Stimulated activated CD8-positive, alpha-beta memory T cell treated with anti-CD3 and anti-CD28 coated beads, Interleukin-4, amount 100 ng/mL, for 48 hours (primary cell): ENCODE measurements around the gene TEX10.
"Not testable (repeated sequence)": the region's sequence is repeated elsewhere in the genome, so short reads cannot be mapped to it uniquely, and the experiment has no call there.

Source experiments
- DNase-seq: peaks from one replicate; pipeline ENCODE4 v3.0.0-alpha.2; 2020

TEX10 gene

DNA sequence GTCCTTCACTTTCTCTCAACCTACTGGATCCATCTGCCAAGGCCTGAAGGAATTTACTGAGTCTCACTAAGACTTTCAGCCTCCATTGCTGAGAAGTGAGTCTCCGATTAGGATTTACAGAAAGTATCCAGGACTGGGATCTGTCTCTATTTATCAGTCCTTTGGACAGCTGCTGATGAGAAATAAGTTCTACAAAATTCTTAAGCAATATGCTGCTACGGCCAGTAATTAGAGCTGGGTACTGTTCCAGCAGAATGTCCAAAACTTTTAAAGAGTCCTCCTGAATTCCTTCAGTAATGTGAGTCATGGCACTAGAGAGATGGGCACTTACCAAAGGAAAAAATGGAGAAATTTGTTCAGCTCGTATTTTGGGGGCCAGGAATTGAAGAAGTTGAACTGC, 5.9 kb downstream of the TEX10 start:
- no peak for DNase-seq

DNA sequence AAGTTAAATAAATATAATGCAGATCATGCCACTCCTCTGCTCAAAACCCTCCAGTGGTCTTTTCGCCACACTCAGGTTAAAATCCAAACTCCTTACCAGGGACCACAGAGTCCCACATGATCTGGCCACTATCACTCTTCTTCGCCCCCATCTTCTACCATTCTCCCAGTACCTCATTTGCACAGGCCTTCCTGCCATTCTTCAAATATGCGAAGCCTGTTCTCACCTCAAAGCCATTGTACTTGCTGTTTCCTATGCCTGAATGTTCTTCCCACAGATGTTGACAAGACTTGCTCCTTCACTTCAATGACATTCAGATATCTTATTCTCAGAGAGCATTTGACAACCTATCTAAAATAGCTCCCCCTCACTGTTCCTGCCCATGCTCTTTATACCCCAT, 10.9 kb downstream of the TEX10 start:
- DNase-seq, result no peak

DNA sequence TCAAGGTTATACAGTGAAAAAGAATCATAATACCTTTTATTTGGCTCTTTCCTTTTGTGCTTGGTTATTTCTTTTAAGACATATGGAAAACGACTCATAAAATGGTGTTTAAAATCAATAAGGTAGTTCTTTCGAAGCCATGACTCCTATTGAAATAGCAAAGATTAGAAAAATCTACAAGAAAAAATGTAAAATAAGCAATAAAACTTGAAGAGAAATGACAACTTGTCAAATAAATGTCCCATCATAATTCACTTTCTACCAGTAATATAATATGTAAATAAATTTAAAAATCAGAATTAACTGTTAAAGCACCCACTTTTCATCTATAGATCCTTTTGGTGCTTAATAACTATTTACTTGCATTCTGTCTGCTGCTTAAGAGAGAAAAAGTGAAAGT, 12.5 kb downstream of the TEX10 start:
- DNase-seq, result no peak

GRCh38 chr9:100338736-100339135, 14.0 kb downstream of the TEX10 start:
- DNase-seq, result not testable (repeated sequence)

DNA sequence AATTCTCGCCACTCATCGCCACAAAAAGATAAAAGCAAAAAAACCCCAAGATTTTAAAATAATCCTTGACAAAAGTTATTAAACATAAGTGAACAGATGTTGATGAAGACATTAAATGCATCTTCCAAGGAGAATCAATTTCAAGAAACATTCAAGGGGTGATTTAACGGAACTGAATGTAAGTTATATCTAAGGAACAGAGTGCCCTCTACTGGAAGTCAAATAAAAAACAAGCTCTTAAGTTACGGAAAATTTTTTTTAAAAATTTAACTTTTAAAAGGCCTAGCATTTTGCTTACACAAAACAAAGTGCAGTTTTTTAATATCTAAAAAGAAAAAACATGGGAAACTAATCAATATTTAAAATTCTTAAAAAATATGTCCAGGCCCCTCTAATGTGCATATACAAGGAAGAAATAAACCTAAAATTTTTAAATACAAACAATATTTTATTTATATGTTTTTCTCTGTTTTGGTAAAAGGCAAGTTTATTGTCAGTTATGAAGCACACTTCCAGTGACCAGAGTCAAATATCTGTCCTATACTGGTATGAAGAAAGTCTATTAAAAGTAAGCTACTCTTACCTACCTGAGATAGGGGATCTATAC, 28.0 kb downstream of the TEX10 start:
- no peak for DNase-seq

- DNase-seq, result no peak
Observed at GRCh38 chr9:100322954-100323536, 29.7 kb downstream of the TEX10 start.

GRCh38 chr9:100317706-100318105, 35.0 kb downstream of the TEX10 start:
- no peak for DNase-seq

DNA sequence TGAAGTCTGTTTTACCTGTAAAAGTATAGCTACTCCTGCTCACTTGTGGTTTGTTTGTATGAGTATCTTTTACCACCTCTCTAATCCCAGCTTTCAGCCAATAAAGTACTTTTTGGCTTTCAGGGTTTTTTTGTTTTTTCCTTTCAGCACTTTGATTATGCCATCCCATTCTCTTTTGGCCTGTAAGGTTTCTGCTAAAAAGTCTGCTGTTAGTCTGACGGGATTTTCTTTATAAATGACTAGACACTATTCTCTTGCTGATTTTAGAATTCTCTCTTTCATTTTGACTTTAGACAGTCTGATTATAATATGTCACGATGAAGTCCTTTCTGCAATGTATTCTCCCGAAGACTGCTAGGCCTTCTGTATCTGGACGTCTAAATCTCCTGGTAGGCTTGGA, 37.2 kb downstream of the TEX10 start:
- DNase-seq, result no peak

- no peak for DNase-seq
Observed at GRCh38 chr9:100309992-100310391, 42.8 kb downstream of the TEX10 start.

- no peak for DNase-seq
Observed at GRCh38 chr9:100308965-100309564, 43.7 kb downstream of the TEX10 start.

DNA sequence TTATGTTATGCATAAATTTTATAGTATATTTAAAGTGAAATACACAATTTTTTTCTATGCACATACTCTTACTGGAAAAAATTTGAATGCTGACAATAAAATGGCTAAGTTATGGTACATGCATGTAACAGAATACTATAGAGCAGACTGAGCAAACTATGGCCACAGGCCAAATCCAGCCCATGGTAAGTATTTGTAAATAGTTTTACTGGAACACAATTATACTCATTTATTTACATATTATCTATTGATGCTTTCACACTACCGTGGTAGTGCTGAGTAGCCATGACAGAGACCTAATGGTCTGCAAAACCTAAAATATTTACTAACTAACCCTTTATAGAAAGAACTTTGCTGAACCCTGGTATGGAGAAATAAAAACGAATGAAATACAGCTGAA, 45.7 kb downstream of the TEX10 start:
- DNase-seq, result no peak

DNA sequence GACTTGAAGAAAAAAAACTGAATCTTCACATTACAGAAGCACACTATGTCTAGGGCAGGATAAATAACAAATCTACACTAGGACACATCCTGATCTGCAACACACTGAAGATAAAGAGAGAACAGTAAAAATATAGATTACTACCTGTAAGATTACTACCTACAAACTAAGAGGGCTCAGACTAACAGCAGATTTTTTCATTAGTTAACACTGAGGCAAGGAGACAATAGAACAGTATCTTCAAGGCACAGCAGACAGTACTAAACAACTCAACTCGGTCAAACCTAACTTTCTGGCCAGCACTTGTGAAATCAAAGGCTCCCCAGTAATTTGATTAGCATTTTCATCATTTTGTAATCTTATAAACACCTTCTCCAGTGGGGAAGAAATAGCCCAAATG, 46.5 kb downstream of the TEX10 start:
- DNase-seq, result no peak

- no peak for DNase-seq
Observed at GRCh38 chr9:100303747-100304146, 49.0 kb downstream of the TEX10 start.

GRCh38 chr9:100298378-100298777, 54.4 kb downstream of the TEX10 start:
- DNase-seq, result no peak

- no peak for DNase-seq
Observed at GRCh38 chr9:100296407-100296806, 56.3 kb downstream of the TEX10 start.

DNA sequence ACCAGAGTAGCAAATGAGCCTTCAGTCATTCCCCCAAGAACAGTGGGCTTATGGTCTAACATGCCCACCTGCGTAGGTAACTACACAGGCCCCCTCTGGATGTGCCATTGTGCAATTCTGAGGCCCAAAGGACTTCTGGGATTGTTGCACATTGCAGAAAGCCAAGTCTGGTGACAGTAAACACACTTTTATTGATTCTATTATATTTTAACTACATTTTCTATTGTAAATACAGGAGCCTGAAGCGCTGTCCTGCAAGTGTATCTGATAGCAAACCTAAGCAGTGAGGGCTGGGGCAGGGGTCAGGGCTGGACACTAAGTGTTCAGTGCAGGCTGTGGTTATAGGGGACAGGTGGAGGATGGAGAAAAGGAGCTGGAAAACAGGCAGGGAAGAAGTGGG, 57.5 kb downstream of the TEX10 start:
- DNase-seq, result no peak

GRCh38 chr9:100294806-100295205, 57.9 kb downstream of the TEX10 start:
- no peak for DNase-seq

- DNase-seq, result no peak
Observed at GRCh38 chr9:100294341-100294740, 58.4 kb downstream of the TEX10 start.

DNA sequence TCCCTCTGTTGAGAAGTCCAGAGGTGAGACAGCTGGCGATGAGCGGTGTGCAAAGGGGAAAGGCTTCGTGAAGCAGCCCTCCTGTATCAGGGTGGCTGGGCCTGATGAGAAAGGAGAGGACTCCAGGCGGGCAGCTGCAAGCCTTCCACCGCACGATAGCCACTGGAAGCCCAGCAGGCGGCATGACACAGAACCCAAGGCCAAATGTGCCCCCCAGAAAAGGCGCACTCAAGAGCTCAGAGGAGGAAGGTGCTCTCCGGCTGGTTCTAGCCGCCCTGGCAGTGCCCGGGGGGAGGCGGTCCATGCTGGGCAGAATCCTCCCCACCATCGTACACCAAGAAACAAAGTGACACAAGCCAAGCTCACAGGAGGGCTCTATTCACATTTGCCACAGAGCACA, 60.3 kb downstream of the TEX10 start:
- DNase-seq, result no peak

DNA sequence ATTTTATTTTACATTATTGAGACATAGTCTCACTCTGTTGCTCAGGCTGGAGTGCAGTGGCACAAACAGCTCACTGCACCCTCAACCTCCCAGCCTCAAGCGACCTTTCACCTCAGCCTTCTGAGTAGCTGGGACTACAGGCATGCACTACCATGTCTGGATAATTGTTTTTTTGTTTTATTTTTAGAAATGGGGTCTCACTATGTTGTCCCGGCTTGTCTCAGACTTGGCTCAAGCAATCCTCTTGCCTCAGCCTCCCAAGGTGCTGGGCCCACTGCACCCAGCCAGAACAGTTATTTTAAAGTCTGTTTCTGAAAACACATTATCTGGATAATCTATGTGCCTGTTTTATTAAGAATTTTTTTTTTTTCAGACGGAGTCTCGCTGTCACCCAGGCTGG, 62.0 kb downstream of the TEX10 start:
- DNase-seq, result no peak

DNA sequence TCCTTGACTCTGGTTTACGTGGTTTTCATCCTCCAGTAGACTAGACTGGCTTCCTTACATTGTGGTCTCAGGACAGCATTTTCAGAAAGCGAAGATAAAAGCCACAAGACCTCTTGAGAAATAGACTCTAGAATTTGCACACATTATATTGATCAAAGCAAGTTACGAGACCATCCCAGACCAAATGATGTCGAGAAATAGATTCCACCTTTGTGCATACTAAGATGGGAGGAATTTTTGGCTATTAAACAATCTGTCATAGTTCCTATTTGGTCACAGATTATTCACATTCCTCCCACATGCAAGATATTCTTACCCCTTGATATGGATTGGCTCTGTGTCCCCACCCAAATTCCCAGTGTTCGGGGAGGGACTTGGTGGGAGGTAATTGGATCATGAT, 65.6 kb downstream of the TEX10 start:
- no peak for DNase-seq

DNA sequence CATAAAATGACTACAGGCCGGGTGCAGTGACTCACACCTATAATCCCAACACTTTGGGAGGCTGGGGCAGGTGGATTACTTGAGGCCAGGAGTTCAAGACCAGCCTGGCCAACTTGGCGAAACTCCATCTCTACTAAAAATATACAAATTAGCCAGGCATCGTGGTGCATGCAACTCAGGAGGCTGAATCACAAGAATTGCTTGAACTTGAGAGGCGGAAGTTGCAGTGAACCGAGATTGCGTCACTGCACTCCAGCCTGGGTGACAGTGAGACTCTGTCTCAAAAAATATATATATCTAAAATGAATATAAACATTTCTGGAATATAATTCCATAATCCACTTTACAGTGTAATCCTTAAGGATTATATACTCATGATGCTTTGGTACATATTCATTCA, 66.5 kb downstream of the TEX10 start:
- no peak for DNase-seq

- DNase-seq, result no peak
Observed at GRCh38 chr9:100285601-100286000, 67.1 kb downstream of the TEX10 start.

DNA sequence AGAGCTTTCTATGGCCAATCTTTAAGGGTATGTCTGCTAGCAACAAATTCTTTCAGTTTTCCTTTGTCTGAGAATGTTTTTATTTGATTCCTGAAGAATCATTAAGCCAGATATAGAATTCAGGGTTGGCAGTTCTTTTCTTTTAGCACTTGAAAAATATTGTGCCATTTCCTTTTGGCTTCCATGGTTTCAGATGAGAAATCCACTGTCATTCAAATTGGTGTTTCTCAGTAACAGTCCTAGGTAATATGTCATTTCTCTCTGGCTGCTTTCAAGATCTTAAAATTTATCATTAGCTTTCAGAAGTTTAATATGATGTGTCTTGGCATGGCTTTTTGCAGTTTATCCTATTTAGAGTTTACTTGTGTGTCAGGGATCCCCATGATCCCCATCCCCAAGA, 67.7 kb downstream of the TEX10 start:
- no peak for DNase-seq

- DNase-seq, result no peak
Observed at GRCh38 chr9:100284247-100284646, 68.5 kb downstream of the TEX10 start.
